ENCODE measurements around the gene PDZD4.

Gene PDZD4, protein sequence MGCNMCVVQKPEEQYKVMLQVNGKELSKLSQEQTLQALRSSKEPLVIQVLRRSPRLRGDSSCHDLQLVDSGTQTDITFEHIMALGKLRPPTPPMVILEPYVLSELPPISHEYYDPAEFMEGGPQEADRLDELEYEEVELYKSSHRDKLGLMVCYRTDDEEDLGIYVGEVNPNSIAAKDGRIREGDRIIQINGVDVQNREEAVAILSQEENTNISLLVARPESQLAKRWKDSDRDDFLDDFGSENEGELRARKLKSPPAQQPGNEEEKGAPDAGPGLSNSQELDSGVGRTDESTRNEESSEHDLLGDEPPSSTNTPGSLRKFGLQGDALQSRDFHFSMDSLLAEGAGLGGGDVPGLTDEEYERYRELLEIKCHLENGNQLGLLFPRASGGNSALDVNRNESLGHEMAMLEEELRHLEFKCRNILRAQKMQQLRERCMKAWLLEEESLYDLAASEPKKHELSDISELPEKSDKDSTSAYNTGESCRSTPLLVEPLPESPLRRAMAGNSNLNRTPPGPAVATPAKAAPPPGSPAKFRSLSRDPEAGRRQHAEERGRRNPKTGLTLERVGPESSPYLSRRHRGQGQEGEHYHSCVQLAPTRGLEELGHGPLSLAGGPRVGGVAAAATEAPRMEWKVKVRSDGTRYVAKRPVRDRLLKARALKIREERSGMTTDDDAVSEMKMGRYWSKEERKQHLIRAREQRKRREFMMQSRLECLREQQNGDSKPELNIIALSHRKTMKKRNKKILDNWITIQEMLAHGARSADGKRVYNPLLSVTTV

GRCh38 chrX:153829799-153830639, at the start of gene PDZD4:
Gene PDZD4, minus strand, starts transcription at chrX:153830544. Its CDS starts 246 bp downstream, at chrX:153830298.
- Histone ChIP-seq H3F3A (ENCODE audit: insufficient read depth, low read length) (no peaks in the 10 kb centered on the region), H3K4me1 (ENCODE audit: insufficient read depth, low read length, severe bottlenecking) (no peaks in the 10 kb centered on the region), H3K79me2 (ENCODE audit: insufficient read depth, low read length) (no peaks in the 10 kb centered on the region), H3K36me3 (ENCODE audit: insufficient read depth, low read length) (no peaks in the 10 kb centered on the region), H3K9ac (ENCODE audit: low read length) (no peak within 1 kb of the TSS), H2AFZ (ENCODE audit: low read length) (no peak within 1 kb of the TSS), H3K9me2 (ENCODE audit: low read depth, low read length) (no peaks in the 10 kb centered on the region), H3K9me3 (ENCODE audit: low read length) (no peaks in the 10 kb centered on the region), H3K27ac (ENCODE audit: low read depth, low read length, poor library complexity, severe bottlenecking) (no peak within 1 kb of the TSS), H3K27me3 (ENCODE audit: insufficient read depth, low read length) (no peaks in the 10 kb centered on the region), H4K20me1 (ENCODE audit: insufficient read depth, low read length) (no peaks in the 10 kb centered on the region), H3K4me3 (ENCODE audit: low read depth, low read length, poor library complexity, severe bottlenecking) (no peak within 1 kb of the TSS), H3K4me2 (ENCODE audit: low read length) (peak within 1 kb of the TSS; percentile 16; the same call in 1 of the 2 replicates)
- no peak for TF ChIP-seq EZH2 (IDR thresholded peaks at IDR 0.05; ENCODE audit: borderline replicate concordance, low read length)
- TF ChIP-seq, protein P1, sequence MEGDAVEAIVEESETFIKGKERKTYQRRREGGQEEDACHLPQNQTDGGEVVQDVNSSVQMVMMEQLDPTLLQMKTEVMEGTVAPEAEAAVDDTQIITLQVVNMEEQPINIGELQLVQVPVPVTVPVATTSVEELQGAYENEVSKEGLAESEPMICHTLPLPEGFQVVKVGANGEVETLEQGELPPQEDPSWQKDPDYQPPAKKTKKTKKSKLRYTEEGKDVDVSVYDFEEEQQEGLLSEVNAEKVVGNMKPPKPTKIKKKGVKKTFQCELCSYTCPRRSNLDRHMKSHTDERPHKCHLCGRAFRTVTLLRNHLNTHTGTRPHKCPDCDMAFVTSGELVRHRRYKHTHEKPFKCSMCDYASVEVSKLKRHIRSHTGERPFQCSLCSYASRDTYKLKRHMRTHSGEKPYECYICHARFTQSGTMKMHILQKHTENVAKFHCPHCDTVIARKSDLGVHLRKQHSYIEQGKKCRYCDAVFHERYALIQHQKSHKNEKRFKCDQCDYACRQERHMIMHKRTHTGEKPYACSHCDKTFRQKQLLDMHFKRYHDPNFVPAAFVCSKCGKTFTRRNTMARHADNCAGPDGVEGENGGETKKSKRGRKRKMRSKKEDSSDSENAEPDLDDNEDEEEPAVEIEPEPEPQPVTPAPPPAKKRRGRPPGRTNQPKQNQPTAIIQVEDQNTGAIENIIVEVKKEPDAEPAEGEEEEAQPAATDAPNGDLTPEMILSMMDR (IDR thresholded peaks at IDR 0.05; ENCODE audit: low read length) = no peak

DNA sequence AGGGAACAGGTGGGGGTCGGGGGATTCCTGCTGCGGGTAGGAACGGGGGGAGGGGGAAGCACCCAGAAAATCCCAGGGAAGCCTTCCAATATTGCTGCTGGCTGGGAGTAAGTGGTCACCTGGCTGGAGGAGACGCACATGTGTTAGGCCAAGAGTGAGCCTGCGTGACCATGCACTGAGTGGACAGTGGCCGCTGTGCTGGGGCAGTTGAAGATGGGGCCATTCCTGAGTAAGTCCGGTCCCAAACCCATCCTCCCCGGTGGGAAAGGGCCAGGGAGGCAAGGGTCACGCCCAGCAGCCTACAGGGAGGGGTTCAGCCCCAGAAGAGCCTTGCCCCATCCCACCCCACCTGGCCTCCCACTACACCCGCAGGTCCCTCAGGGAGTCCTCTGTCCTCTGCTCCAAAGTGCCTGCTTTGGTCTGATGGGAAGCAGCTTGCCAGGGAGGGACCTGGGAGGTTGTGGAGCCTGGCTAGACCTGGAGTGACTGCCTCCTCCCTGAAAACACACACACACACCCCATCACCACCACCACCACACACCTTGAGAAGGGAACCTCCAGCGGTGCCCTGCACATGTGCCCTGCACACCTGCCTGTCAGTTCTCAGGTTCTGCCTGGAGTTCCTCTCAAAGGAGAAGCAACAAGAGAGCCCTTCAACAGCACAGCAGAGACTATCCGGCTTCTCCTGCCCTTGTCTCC, 49.5 kb upstream of the PDZD4 start:
- no peaks in the 10 kb centered on the region for H3K79me2 ChIP-seq (ENCODE audit: insufficient read depth, low read length)
- H2AFZ ChIP-seq (ENCODE audit: low read length) = no peak overlapping the region
- no peaks in the 10 kb centered on the region for H3F3A ChIP-seq (ENCODE audit: insufficient read depth, low read length)
- H3K4me1 ChIP-seq (ENCODE audit: insufficient read depth, low read length, severe bottlenecking) = no peaks in the 10 kb centered on the region
- no peaks in the 10 kb centered on the region for H3K36me3 ChIP-seq (ENCODE audit: insufficient read depth, low read length)
- no peak overlapping the region for H3K9ac ChIP-seq (ENCODE audit: low read length)
- no peak for TF ChIP-seq EZH2 (IDR thresholded peaks at IDR 0.05; ENCODE audit: borderline replicate concordance, low read length)
- TF ChIP-seq, protein P1 (IDR thresholded peaks at IDR 0.05; ENCODE audit: low read length) = no peak
- no peaks in the 10 kb centered on the region for H3K9me3 ChIP-seq (ENCODE audit: low read length)
- no peaks in the 10 kb centered on the region for H4K20me1 ChIP-seq (ENCODE audit: insufficient read depth, low read length)
- H3K9me2 ChIP-seq (ENCODE audit: low read depth, low read length) = no peaks in the 10 kb centered on the region
- no peak overlapping the region for H3K4me3 ChIP-seq (ENCODE audit: low read depth, low read length, poor library complexity, severe bottlenecking)
- no peak overlapping the region for H3K27ac ChIP-seq (ENCODE audit: low read depth, low read length, poor library complexity, severe bottlenecking)
- H3K27me3 ChIP-seq (ENCODE audit: insufficient read depth, low read length) = no peaks in the 10 kb centered on the region
- H3K4me2 ChIP-seq (ENCODE audit: low read length) = no peak overlapping the region
